Pulmonary artery endothelial cell (primary cell): ENCODE measurements around the gene EXD3. TPM values are rescaled to one million over a fixed set of nuclear protein-coding genes. Genes with fewer than 3 reads are reported as not detected.

ENCODE experiments used
- DNase-seq: peaks from one replicate; pipeline ENCODE4 v3.0.0-alpha.2; 2011; ENCODE audit warnings: low read depth, low spot score
- total RNA-seq: library from RNA; depleted of rRNA; stranded (reverse); fragments of >200 nt; gene quantifications from 2 replicates; pipeline ENCODE4 v1.2.3, GENCODE V29; 2014

The EXD3 gene
- total RNA-seq, 1 donor from 2014 or later: 24.3 TPM

- no peak for DNase-seq
These were observed 146.3 kb downstream of the EXD3 start for GRCh38 chr9:137276473-137277328.

- DNase-seq: no peak
These were observed 147.1 kb downstream of the EXD3 start for GRCh38 chr9:137275588-137276472.

- DNase-seq: no peak
These were observed 147.8 kb downstream of the EXD3 start for GRCh38 chr9:137275203-137275587.

- DNase-seq: no peak
These were observed 149.2 kb downstream of the EXD3 start for GRCh38 chr9:137273611-137274320.

- no peak for DNase-seq
These were observed 149.9 kb downstream of the EXD3 start for GRCh38 chr9:137273095-137273490.

GRCh38 chr9:137272241-137273094, 150.5 kb downstream of the EXD3 start:
- DNase-seq: no peak

- no peak for DNase-seq
These were observed 151.3 kb downstream of the EXD3 start for GRCh38 chr9:137271696-137272076.

GRCh38 chr9:137270929-137271695, 151.8 kb downstream of the EXD3 start:
- no peak for DNase-seq

GRCh38 chr9:137269231-137269772, 153.7 kb downstream of the EXD3 start:
- DNase-seq: no peak

- no peak for DNase-seq
These were observed 154.3 kb downstream of the EXD3 start for GRCh38 chr9:137268538-137269201.

GRCh38 chr9:137267933-137268355, 155.0 kb downstream of the EXD3 start:
- no peak for DNase-seq

GRCh38 chr9:137266585-137267453, 156.1 kb downstream of the EXD3 start:
- DNase-seq: no peak

- no peak for DNase-seq
These were observed 156.8 kb downstream of the EXD3 start for GRCh38 chr9:137266162-137266527.

- DNase-seq: no peak
These were observed 157.3 kb downstream of the EXD3 start for GRCh38 chr9:137265496-137266161.

GRCh38 chr9:137264067-137264466, 158.9 kb downstream of the EXD3 start:
- no peak for DNase-seq

- no peak for DNase-seq
These were observed 159.5 kb downstream of the EXD3 start for GRCh38 chr9:137263506-137263905.

GRCh38 chr9:137262909-137263285, 160.1 kb downstream of the EXD3 start:
- no peak for DNase-seq
